A549 treated with AZD9567 at 1 μM for 4 hours (cell line): Measurements from ENCODE around the gene GAL. TPM values are rescaled to one million over a fixed set of nuclear protein-coding genes. Genes with fewer than 3 reads are reported as not detected.

ENCODE experiments used
- total RNA-seq: library from RNA; stranded (reverse); fragments of 200-300 nt; extraction: Qiagen RNA extraction; gene quantifications from 5 replicates; pipeline ENCODE4 v1.2.3, GENCODE V29; 2022; ENCODE audit not compliant: insufficient read depth

GAL gene, protein sequence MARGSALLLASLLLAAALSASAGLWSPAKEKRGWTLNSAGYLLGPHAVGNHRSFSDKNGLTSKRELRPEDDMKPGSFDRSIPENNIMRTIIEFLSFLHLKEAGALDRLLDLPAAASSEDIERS
- total RNA-seq: 6.8 to 20.8 TPM (median 18.5 TPM) in 5 replicates

DNA sequence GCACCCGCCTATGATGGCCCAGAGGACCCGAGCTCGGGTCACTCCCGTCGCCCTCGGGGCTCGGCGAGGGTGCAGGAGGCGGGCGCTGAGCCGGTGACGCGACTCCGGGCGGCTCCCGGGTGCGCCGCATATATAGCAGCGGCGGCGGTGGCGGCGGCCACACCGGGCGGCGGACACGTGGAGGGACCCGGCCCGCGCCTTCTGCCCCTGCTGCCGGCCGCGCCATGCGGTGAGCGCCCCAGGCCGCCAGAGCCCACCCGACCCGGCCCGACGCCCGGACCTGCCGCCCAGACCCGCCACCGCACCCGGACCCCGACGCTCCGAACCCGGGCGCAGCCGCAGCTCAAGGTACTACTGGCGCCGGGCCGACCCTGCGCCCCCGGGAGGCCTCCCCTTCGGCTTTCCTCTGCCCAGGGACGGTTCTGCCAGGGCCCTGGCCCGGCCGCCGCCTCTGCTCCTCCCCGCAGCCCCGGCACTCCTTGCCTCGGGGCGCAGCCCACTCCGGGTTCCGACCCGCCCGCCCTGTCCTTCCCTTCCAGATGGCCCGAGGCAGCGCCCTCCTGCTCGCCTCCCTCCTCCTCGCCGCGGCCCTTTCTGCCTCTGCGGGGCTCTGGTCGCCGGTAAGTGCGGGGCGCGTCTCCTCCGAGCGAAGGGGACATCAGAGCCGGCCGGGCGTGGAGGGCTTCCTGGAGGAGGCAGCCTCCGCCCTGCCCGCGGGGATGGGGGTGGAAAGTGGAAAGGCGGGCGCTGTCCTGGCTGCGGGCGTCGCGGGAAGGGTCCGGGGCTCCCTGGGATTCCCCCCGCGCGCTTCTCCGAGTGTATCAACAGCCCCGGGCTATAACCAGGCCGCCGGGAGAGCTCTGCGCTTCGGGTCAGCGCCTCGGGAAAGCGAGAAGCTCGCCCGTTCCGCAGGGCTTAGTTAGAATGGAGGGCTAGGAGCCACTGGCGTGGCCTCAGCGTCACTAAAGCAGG is at the start of gene GAL:
GAL (plus strand) TSS at position 160 of the 972 bp plus-strand sequence; CDS start at position 540, 380 bp downstream.

Other genes starting within 250 kb of the GAL start
- gene PPP6R3, start 223.8 kb upstream of the GAL start, total RNA-seq: 47.8 to 64.3 TPM (median 57.8 TPM) in 5 replicates
- 3.7 to 6.6 TPM (median 5.1 TPM) in 5 replicates for gene TESMIN, start 67.0 kb downstream of the GAL start, total RNA-seq
- gene CPT1A, start 157.4 kb downstream of the GAL start, total RNA-seq: 28.8 to 30.8 TPM (median 30.1 TPM) in 5 replicates
- gene MRPL21, start 219.3 kb downstream of the GAL start, total RNA-seq: 136 to 150 TPM (median 138 TPM) in 5 replicates
- 13.5 to 21.7 TPM (median 14.6 TPM) in 5 replicates for gene IGHMBP2, start 219.3 kb downstream of the GAL start, total RNA-seq